HepG2 (cell line): ENCODE data around the gene GP2. TPM values are rescaled to one million over a fixed set of nuclear protein-coding genes. Genes with fewer than 3 reads are reported as not detected.

ENCODE experiments used
- ADNP ChIP-seq: sonication (generic); formaldehyde crosslinking; IDR thresholded peaks from 2 replicates; pipeline ENCODE4 v1.4.0; 2020; ENCODE audit warnings: missing genetic modification reagents
- BCL6 ChIP-seq: IDR thresholded peaks from 2 replicates; pipeline ENCODE4 v1.6.1; 2016; ENCODE audit warnings: missing genetic modification reagents, missing compliant biosample characterization
- IKZF1 ChIP-seq: fragments of 450-650 bp; IDR thresholded peaks from 2 replicates; pipeline ENCODE4 v1.7.1; 2016
- KAT8 ChIP-seq: IDR thresholded peaks from 2 replicates; pipeline ENCODE4 v1.6.1; 2016; ENCODE audit warnings: missing genetic modification reagents, missing compliant biosample characterization
- KDM5B ChIP-seq: sonication (generic); formaldehyde crosslinking; IDR thresholded peaks from 2 replicates; pipeline ENCODE4 v1.4.0; 2020; ENCODE audit warnings: missing genetic modification reagents, mild to moderate bottlenecking, borderline replicate concordance
- SATB2 ChIP-seq: sonication (generic); formaldehyde crosslinking; IDR thresholded peaks from 2 replicates; pipeline ENCODE4 v1.5.0; 2020; ENCODE audit warnings: missing genetic modification reagents
- WIZ ChIP-seq: sonication (generic); formaldehyde crosslinking; IDR thresholded peaks from 2 replicates; pipeline ENCODE4 v1.5.1; 2020; ENCODE audit warnings: mild to moderate bottlenecking, missing genetic modification reagents
- ZNF557 ChIP-seq: sonication (generic); formaldehyde crosslinking; IDR thresholded peaks from 2 replicates; pipeline ENCODE4 v1.4.0; 2020; ENCODE audit warnings: missing genetic modification reagents
- ZNF563 ChIP-seq: sonication (generic); formaldehyde crosslinking; IDR thresholded peaks from 2 replicates; pipeline ENCODE4 v1.8.0; 2022; ENCODE audit warnings: mild to moderate bottlenecking, moderate library complexity, missing genetic modification reagents
- ZNF816 ChIP-seq: sonication (generic); formaldehyde crosslinking; IDR thresholded peaks from 2 replicates; pipeline ENCODE4 v1.8.0; 2022; ENCODE audit warnings: missing genetic modification reagents, mild to moderate bottlenecking, borderline replicate concordance
- ZSCAN30 ChIP-seq: sonication (generic); formaldehyde crosslinking; IDR thresholded peaks from 2 replicates; pipeline ENCODE4 v1.5.0; 2020; ENCODE audit warnings: mild to moderate bottlenecking, missing genetic modification reagents
- polyA plus RNA-seq, 8 experiments: library from polyadenylated mRNA; depleted of rRNA in 3 of 8; stranded (reverse) in 7 of 8; unstranded in 1 of 8; fragments of >200 nt; fragmentation: Illumina TruSeq in 4 of 8; extraction: Trizol in 4 of 8; gene quantifications; 2 replicates each; pipeline versions ENCODE4 v1.2.1 to v1.2.3, GENCODE V29; 2011 to 2016; ENCODE audit warnings: low read depth in 4 of 8, missing spikeins in 1 of 8, mixed read lengths in 1 of 8; ENCODE audit not compliant: insufficient read depth in 1 of 8
- total RNA-seq, 5 experiments: library from RNA; depleted of rRNA; stranded (reverse); fragments of >200 nt; fragmentation: Illumina TruSeq; extraction: Trizol; gene quantifications; 2 replicates each; pipeline ENCODE4 v1.2.3, GENCODE V29; 2016; ENCODE audit warnings: low read depth in 1 of 5
- TF ChIP-seq, protein P1 (sequence below): sonication (generic); formaldehyde crosslinking; IDR thresholded peaks from 2 replicates; pipeline ENCODE4 v1.8.1; 2023; ENCODE audit warnings: mild to moderate bottlenecking, moderate library complexity, missing genetic modification reagents
- TF ChIP-seq, protein P2 (sequence below): sonication (generic); formaldehyde crosslinking; IDR thresholded peaks from 2 replicates; pipeline ENCODE4 v1.4.0; 2020; ENCODE audit warnings: missing genetic modification reagents
- TF ChIP-seq, protein P3 (sequence below): fragments of 450-650 bp; IDR thresholded peaks from 2 replicates; pipeline ENCODE4 v1.6.1; 2017
- TF ChIP-seq, protein P4 (sequence below): sonication (generic); formaldehyde crosslinking; IDR thresholded peaks from 2 replicates; pipeline ENCODE4 v1.5.0; 2020; ENCODE audit warnings: mild to moderate bottlenecking, low read depth, missing genetic modification reagents, borderline replicate concordance
- TF ChIP-seq, protein P5 (sequence below): sonication (generic); formaldehyde crosslinking; IDR thresholded peaks from 2 replicates; pipeline ENCODE4 v1.5.0; 2020; ENCODE audit warnings: missing genetic modification reagents
- TF ChIP-seq, protein P6 (sequence below): sonication (generic); formaldehyde crosslinking; IDR thresholded peaks from 2 replicates; pipeline ENCODE4 v1.4.0; 2020; ENCODE audit warnings: missing genetic modification reagents
- TF ChIP-seq, protein P7 (sequence below): sonication (generic); formaldehyde crosslinking; IDR thresholded peaks from 2 replicates; pipeline ENCODE4 v1.5.1; 2020; ENCODE audit warnings: mild to moderate bottlenecking, missing genetic modification reagents

Gene GP2
- total and polyA plus RNA-seq, 2 of the 13 experiments (the other 11 are each of a cell fraction or from before 2014, with no cell fraction given): 0.15 to 0.69 TPM

DNA sequence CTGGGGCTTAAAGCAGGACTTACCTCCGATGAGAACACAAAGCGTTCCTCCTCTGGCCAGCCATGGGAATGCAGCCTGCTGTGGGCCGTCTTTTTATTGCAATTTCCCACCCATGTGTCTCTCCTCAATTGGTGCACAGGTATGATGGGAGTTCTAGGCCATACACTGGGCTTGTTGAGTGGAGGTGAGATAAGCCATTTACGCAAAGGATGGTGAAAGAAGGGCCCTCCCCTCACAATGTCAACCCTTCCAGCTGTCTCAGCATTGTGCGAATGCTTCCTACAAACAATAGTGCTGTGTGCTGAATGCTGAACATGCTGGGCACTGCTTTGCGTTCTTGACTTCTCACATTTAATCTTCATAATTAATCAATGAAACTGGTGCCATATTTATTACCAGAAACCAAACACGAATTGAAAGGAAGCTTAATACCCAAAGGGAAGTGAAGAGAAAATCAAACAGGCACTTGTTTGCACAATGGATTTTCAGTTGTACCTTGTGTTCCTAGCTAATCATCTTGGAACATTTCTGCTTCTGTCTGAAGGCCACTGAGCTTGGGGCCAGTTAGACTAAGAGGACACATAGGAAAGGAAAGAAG, at the start of gene GP2 (continued):
- TF ChIP-seq, protein P1, sequence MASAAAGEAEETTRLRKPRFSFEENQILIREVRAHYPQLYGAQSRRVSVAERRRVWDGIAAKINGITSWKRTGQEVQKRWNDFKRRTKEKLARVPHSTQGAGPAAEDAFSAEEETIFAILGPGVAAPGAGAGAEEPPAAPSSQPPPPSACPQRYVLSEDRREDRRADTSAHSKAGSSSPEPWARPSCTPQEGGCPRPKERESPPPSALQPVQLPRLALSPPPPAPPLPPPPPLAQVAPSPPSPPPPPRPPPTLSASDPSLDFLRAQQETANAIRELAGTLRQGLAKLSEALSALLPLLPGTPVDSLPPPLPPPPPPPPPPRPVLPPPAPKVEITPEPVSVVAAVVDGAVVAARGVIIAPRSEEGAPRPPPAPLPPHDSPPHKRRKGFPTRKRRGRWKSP (CRISPR knock-in tag): no peak
- TF ChIP-seq WIZ (CRISPR knock-in tag) (no peak), ZSCAN30 (CRISPR knock-in tag) (no peak), SATB2 (no peak), ADNP (CRISPR knock-in tag) (no peak), BCL6 (peak; percentile 33; the same call in 1 of the 2 replicates), ZNF816 (no peak), IKZF1 (no peak), ZNF563 (no peak), KAT8 (CRISPR knock-in tag) (no peak), ZNF557 (no peak), KDM5B (CRISPR knock-in tag) (no peak)
- TF ChIP-seq, protein P2, sequence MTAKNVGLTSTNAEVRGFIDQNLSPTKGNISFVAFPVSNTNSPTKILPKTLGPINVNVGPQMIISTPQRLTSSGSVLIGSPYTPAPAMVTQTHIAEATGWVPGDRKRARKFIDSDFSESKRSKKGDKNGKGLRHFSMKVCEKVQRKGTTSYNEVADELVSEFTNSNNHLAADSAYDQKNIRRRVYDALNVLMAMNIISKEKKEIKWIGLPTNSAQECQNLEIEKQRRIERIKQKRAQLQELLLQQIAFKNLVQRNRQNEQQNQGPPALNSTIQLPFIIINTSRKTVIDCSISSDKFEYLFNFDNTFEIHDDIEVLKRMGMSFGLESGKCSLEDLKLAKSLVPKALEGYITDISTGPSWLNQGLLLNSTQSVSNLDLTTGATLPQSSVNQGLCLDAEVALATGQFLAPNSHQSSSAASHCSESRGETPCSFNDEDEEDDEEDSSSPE (CRISPR knock-in tag): no peak
- TF ChIP-seq, protein P3, sequence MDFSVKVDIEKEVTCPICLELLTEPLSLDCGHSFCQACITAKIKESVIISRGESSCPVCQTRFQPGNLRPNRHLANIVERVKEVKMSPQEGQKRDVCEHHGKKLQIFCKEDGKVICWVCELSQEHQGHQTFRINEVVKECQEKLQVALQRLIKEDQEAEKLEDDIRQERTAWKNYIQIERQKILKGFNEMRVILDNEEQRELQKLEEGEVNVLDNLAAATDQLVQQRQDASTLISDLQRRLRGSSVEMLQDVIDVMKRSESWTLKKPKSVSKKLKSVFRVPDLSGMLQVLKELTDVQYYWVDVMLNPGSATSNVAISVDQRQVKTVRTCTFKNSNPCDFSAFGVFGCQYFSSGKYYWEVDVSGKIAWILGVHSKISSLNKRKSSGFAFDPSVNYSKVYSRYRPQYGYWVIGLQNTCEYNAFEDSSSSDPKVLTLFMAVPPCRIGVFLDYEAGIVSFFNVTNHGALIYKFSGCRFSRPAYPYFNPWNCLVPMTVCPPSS: no peak
- TF ChIP-seq, protein P4, sequence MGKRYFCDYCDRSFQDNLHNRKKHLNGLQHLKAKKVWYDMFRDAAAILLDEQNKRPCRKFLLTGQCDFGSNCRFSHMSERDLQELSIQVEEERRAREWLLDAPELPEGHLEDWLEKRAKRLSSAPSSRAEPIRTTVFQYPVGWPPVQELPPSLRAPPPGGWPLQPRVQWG (CRISPR knock-in tag): no peak
- TF ChIP-seq, protein P5, sequence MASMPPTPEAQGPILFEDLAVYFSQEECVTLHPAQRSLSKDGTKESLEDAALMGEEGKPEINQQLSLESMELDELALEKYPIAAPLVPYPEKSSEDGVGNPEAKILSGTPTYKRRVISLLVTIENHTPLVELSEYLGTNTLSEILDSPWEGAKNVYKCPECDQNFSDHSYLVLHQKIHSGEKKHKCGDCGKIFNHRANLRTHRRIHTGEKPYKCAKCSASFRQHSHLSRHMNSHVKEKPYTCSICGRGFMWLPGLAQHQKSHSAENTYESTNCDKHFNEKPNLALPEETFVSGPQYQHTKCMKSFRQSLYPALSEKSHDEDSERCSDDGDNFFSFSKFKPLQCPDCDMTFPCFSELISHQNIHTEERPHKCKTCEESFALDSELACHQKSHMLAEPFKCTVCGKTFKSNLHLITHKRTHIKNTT: no peak
- TF ChIP-seq, protein P6, sequence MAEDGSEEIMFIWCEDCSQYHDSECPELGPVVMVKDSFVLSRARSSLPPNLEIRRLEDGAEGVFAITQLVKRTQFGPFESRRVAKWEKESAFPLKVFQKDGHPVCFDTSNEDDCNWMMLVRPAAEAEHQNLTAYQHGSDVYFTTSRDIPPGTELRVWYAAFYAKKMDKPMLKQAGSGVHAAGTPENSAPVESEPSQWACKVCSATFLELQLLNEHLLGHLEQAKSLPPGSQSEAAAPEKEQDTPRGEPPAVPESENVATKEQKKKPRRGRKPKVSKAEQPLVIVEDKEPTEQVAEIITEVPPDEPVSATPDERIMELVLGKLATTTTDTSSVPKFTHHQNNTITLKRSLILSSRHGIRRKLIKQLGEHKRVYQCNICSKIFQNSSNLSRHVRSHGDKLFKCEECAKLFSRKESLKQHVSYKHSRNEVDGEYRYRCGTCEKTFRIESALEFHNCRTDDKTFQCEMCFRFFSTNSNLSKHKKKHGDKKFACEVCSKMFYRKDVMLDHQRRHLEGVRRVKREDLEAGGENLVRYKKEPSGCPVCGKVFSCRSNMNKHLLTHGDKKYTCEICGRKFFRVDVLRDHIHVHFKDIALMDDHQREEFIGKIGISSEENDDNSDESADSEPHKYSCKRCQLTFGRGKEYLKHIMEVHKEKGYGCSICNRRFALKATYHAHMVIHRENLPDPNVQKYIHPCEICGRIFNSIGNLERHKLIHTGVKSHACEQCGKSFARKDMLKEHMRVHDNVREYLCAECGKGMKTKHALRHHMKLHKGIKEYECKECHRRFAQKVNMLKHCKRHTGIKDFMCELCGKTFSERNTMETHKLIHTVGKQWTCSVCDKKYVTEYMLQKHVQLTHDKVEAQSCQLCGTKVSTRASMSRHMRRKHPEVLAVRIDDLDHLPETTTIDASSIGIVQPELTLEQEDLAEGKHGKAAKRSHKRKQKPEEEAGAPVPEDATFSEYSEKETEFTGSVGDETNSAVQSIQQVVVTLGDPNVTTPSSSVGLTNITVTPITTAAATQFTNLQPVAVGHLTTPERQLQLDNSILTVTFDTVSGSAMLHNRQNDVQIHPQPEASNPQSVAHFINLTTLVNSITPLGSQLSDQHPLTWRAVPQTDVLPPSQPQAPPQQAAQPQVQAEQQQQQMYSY: no peak
- TF ChIP-seq, protein P7, sequence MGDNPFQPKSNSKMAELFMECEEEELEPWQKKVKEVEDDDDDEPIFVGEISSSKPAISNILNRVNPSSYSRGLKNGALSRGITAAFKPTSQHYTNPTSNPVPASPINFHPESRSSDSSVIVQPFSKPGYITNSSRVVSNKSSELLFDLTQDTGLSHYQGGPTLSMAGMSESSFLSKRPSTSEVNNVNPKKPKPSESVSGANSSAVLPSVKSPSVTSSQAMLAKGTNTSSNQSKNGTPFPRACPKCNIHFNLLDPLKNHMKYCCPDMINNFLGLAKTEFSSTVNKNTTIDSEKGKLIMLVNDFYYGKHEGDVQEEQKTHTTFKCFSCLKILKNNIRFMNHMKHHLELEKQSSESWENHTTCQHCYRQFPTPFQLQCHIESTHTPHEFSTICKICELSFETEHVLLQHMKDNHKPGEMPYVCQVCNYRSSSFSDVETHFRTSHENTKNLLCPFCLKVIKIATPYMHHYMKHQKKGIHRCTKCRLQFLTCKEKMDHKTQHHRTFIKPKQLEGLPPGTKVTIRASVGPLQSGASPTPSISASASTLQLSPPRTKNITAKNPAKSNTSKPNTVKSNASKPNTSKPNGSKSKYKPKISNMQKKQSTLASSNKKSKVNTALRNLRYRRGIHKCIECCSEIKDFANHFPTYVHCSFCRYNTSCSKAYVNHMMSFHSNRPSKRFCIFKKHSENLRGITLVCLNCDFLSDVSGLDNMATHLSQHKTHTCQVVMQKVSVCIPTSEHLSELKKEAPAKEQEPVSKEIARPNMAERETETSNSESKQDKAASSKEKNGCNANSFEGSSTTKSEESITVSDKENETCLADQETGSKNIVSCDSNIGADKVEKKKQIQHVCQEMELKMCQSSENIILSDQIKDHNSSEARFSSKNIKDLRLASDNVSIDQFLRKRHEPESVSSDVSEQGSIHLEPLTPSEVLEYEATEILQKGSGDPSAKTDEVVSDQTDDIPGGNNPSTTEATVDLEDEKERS (CRISPR knock-in tag): no peak
